Pericardium fibroblast (primary cell): Measurements from ENCODE around the gene ZNF722. TPM values are rescaled to one million over a fixed set of nuclear protein-coding genes. Genes with fewer than 3 reads are reported as not detected.

Experiments
- total RNA-seq: library from RNA; depleted of rRNA; stranded (reverse); fragments of >200 nt; gene quantifications from 2 replicates; pipeline ENCODE4 v1.2.3, GENCODE V29; 2015

Gene ZNF722
- total RNA-seq, result not detected in 2 replicates

DNA sequence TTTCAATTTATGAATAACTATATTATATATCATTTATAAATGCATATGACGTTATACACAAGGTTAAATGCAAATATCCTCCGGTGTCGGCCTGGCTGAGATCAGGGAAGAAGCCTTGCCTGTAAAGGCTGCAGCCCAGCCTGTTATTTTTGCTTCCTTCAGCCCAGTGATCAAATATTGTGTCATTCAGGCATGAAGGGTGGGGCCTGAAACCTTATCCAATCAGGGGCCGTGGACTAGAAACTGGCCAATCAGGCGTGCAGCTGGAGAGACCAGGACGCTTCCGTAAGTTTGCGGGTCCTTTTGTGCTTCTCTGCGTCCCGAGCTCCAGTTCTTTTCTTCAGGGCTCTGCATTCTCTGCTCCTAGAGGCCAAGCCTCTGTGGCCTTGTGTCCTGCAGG is at the start of gene ZNF722:
Gene ZNF722, plus strand, starts transcription at position 301 of the 400 bp plus-strand sequence. CDS start 113 bp downstream, outside the sequence.

DNA sequence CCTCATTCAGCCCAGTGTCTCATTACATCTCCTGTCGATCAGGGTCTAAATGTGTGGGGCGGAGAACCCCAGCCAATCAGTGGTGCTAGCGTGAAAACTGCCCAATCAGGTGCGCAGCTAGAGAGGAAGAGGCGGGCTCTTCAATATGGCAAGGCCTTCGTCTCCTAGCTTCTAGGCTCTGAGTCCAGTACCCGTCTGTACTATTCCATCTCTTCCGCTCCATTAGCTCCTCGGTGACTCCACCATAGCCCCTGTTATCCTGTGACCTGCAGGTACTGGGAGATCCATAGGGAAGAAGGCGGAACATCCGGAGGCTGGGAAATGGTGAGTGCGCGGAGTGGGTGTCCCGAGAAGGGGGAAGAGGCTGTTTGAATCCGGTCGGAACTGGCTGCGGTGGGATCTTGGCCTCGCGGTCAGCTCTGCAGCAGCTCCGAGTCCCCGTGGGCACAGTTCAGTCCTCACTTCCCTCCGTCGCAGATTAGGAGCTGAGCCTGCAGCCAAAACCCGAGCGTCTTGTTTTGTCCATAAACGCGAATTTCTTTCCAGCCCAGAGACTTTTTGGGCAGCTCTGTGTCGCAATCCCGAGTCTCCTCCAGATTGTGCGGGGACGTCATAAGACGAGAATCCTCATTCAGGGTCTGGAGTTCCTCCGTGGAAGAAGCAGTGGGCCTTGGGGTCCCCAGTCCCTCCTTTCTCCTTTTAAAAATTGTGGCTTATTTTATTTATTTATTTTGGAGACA is 46.8 kb downstream of the ZNF722 start, which contains the start of gene ZNF727:
Gene ZNF727, plus strand, starts transcription at position 134 of the 740 bp plus-strand sequence. Its CDS starts 188 bp downstream, at position 322.

Other genes starting within 250 kb of the ZNF722 start
- gene ZNF727, start 46.6 kb downstream of the ZNF722 start, total RNA-seq, result not detected in 2 replicates
- not detected in 2 replicates for gene ZNF735, start 208.4 kb downstream of the ZNF722 start, total RNA-seq
- gene ZNF679, start 229.6 kb downstream of the ZNF722 start, total RNA-seq, result not detected in 2 replicates